H9 (cell line): ENCODE data around the gene MYL6B. TPM values are rescaled to one million over a fixed set of nuclear protein-coding genes. Genes with fewer than 3 reads are reported as not detected.

Experiments used
- DNase-seq: peaks from one replicate; pipeline ENCODE4 v3.0.0-alpha.2; 2017
- H2AFZ ChIP-seq: one replicate; pipeline ENCODE4 v1.6.1; 2013; ENCODE audit warnings: mild to moderate bottlenecking, low read length, control low read depth, moderate library complexity
- H2AK5ac ChIP-seq: 2 replicates; pipeline ENCODE4 v1.6.1; 2013; ENCODE audit warnings: low read length, control low read depth, mixed read lengths; ENCODE audit not compliant: insufficient read length
- H2BK120ac ChIP-seq: one replicate; pipeline ENCODE4 v1.6.1; 2013; ENCODE audit warnings: low read depth, mild to moderate bottlenecking, low read length, control low read depth, inconsistent platforms; ENCODE audit not compliant: poor library complexity, severe bottlenecking
- H2BK12ac ChIP-seq: 2 replicates; pipeline ENCODE4 v1.6.1; 2013; ENCODE audit warnings: low read length, control low read depth, mixed read lengths, low read depth; ENCODE audit not compliant: insufficient read length
- H2BK15ac ChIP-seq: 2 replicates; pipeline ENCODE4 v1.6.1; 2013; ENCODE audit warnings: low read depth, low read length, control low read depth
- H2BK20ac ChIP-seq: one replicate; pipeline ENCODE4 v1.6.1; 2013; ENCODE audit warnings: low read depth, mild to moderate bottlenecking, low read length, control low read depth, inconsistent platforms; ENCODE audit not compliant: poor library complexity, severe bottlenecking
- H2BK5ac ChIP-seq: 2 replicates; pipeline ENCODE4 v1.6.1; 2013; ENCODE audit warnings: low read length, control low read depth, mixed read lengths; ENCODE audit not compliant: insufficient read length
- H3K14ac ChIP-seq: 2 replicates; pipeline ENCODE4 v1.6.1; 2013; ENCODE audit warnings: low read length, control low read depth; ENCODE audit not compliant: insufficient read depth
- H3K18ac ChIP-seq: 2 replicates; pipeline ENCODE4 v1.6.1; 2013; ENCODE audit warnings: low read depth, mild to moderate bottlenecking, mixed read lengths, low read length, control low read depth; ENCODE audit not compliant: insufficient read length
- H3K23ac ChIP-seq: 2 replicates; pipeline ENCODE4 v1.6.1; 2013; ENCODE audit warnings: low read length, control low read depth, mixed read lengths, low read depth; ENCODE audit not compliant: insufficient read length
- H3K23me2 ChIP-seq: 2 replicates; pipeline ENCODE4 v1.6.1; 2013; ENCODE audit warnings: low read depth, mild to moderate bottlenecking, mixed read lengths, low read length, control low read depth; ENCODE audit not compliant: insufficient read length, poor library complexity, severe bottlenecking
- H3K27ac ChIP-seq: 2 replicates; pipeline ENCODE4 v1.5.1; 2013; ENCODE audit warnings: low read length, control low read depth, mixed read lengths, low read depth; ENCODE audit not compliant: insufficient read length
- H3K27me3 ChIP-seq: 2 replicates; pipeline ENCODE4 v1.6.1; 2013; ENCODE audit warnings: low read length, control low read depth, inconsistent platforms; ENCODE audit not compliant: insufficient read depth
- H3K4ac ChIP-seq: 2 replicates; pipeline ENCODE4 v1.6.1; 2013; ENCODE audit warnings: low read depth, mild to moderate bottlenecking, control low read depth, inconsistent platforms, low read length, moderate library complexity
- H3K4me1 ChIP-seq: 2 replicates; pipeline ENCODE4 v1.6.1; 2013; ENCODE audit warnings: low read length, control low read depth, inconsistent platforms; ENCODE audit not compliant: insufficient read depth
- H3K4me2 ChIP-seq: 2 replicates; pipeline ENCODE4 v1.6.1; 2013; ENCODE audit warnings: low read length, control low read depth, mixed read lengths; ENCODE audit not compliant: insufficient read length, insufficient read depth
- H3K56ac ChIP-seq: 2 replicates; pipeline ENCODE4 v1.6.1; 2013; ENCODE audit warnings: low read depth, mild to moderate bottlenecking, mixed read lengths, low read length, control low read depth; ENCODE audit not compliant: insufficient read length
- H3K79me1 ChIP-seq: 2 replicates; pipeline ENCODE4 v1.6.1; 2013; ENCODE audit warnings: low read depth, mild to moderate bottlenecking, moderate library complexity, low read length, control low read depth, inconsistent platforms; ENCODE audit not compliant: insufficient read depth, poor library complexity, severe bottlenecking
- H3K79me2 ChIP-seq: 2 replicates; pipeline ENCODE4 v1.6.1; 2013; ENCODE audit warnings: low read length, control low read depth, inconsistent platforms; ENCODE audit not compliant: insufficient read depth
- H3K9ac ChIP-seq: 2 replicates; pipeline ENCODE4 v1.6.1; 2013; ENCODE audit warnings: low read length, control low read depth, mixed read lengths; ENCODE audit not compliant: insufficient read length; ENCODE audit errors: extremely low read depth
- H3K9me3 ChIP-seq: one replicate; pipeline ENCODE4 v1.6.1; 2013; ENCODE audit warnings: low read depth, low read length, inconsistent platforms; ENCODE audit not compliant: control insufficient read depth
- H3T11ph ChIP-seq: one replicate; pipeline ENCODE4 v1.6.1; 2013; ENCODE audit warnings: mild to moderate bottlenecking, low read length, control low read depth, inconsistent platforms
- H4K20me1 ChIP-seq: one replicate; pipeline ENCODE4 v1.6.1; 2013; ENCODE audit not compliant: control insufficient read depth, insufficient read length, insufficient read depth
- H4K5ac ChIP-seq: 2 replicates; pipeline ENCODE4 v1.6.1; 2013; ENCODE audit warnings: low read depth, mild to moderate bottlenecking, mixed read lengths, low read length, control low read depth; ENCODE audit not compliant: insufficient read length
- H4K8ac ChIP-seq: replicated peaks from 2 replicates; pipeline ENCODE4 v1.6.1; 2013; ENCODE audit warnings: low read length, control low read depth, mixed read lengths, low read depth; ENCODE audit not compliant: insufficient read length
- H4K91ac ChIP-seq: 2 replicates; pipeline ENCODE4 v1.6.1; 2013; ENCODE audit warnings: low read depth, mild to moderate bottlenecking, moderate library complexity, mixed read lengths, low read length, control low read depth; ENCODE audit not compliant: insufficient read length
- H3K27ac Mint-ChIP-seq, 3 experiments: 2 replicates in 2 of 3; 3 replicates in 1 of 3; pipeline ENCODE4 v1.8.0; 2020 to 2021; ENCODE audit warnings: mixed read lengths in 3 of 3, mild to moderate bottlenecking in 1 of 3, moderate library complexity in 1 of 3
- H3K27me3 Mint-ChIP-seq: 2 replicates; pipeline ENCODE4 v1.8.0; 2021; ENCODE audit warnings: low read depth, mild to moderate bottlenecking, moderate library complexity, mixed read lengths
- H3K36me3 Mint-ChIP-seq, 3 experiments: 2 replicates in 2 of 3; 3 replicates in 1 of 3; pipeline ENCODE4 v1.8.0; 2020 to 2021; ENCODE audit warnings: low read depth in 3 of 3, mixed read lengths in 3 of 3; ENCODE audit not compliant: insufficient read depth in 1 of 3
- H3K4me1 Mint-ChIP-seq, 2 experiments: 2 replicates each; pipeline ENCODE4 v1.8.0; 2020; ENCODE audit warnings: mixed read lengths in 2 of 2
- H3K4me3 Mint-ChIP-seq, 2 experiments: 2 replicates in 1 of 2; 3 replicates in 1 of 2; pipeline ENCODE4 v1.8.0; 2020 to 2021; ENCODE audit warnings: mild to moderate bottlenecking in 2 of 2, mixed read lengths in 2 of 2, moderate library complexity in 1 of 2
- H3K9me3 Mint-ChIP-seq, 2 experiments: 2 replicates in 1 of 2; 3 replicates in 1 of 2; pipeline ENCODE4 v1.8.0; 2020; ENCODE audit warnings: mild to moderate bottlenecking in 2 of 2, mixed read lengths in 2 of 2, moderate library complexity in 1 of 2
- WGBS: extraction: QIAGEN DNeasy Blood & Tissue Kit; methylation state at CpG from one replicate; pipeline ENCODE4 v1.1.7; 2013; ENCODE audit warnings: missing lambda C conversion rate, low lambda C conversion rate, mixed read lengths; ENCODE audit not compliant: insufficient read length; ENCODE audit errors: extremely low coverage; 5-methylcytosine and 5-hydroxymethylcytosine counted together
- total RNA-seq: library from RNA; stranded (reverse); gene quantifications from 2 replicates; pipeline ENCODE4 v1.2.1, GENCODE V29; 2021
- TF ChIP-seq, protein P1 (sequence below): fragments of 200-600 bp; sonication (generic); conservative IDR thresholded peaks from 3 replicates; pipeline ENCODE4 v1.8.0; 2021; ENCODE audit warnings: antibody characterized with exemption, mild to moderate bottlenecking

The MYL6B gene
- total RNA-seq, 1 experiment from 2014 or later: 165 TPM

DNA sequence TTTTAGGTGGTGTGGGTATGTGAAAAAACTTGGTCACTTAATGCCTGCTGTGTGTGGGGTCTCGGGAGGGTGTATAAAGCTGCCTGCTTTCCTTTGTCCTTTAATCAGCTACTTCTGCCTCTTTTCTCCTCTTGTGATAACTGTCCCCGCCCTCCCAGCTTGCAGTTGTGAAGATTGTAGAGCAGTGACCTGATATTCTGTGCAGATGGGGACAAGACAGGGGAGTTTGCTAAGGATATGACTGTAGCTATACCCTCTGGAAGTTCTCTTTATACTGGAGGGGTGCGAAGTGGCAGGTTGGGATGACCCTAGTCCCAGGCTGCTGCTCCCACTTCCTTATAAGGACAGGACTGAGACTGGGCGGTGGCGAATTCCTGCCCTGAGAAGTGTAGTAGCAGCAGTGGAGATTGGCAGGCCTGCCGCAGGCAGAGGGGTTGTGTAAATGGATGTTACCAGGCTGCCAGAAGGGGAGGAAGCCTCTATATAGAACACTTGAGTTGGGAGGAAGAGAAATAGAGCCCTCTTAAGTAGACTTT, 6.6 kb downstream of the MYL6B start:
- Mint-ChIP-seq H3K36me3 (peaks cover 64 to 76% (median 70%) of the 10 kb centered on the region in 3 experiments), H3K27ac (peak overlapping the region; percentile 96 to 98 (median 97)), H3K27me3 (peaks cover 10% of the 10 kb centered on the region; the same call in 1 of the 2 replicates), H3K9me3 (peaks cover 0 to 4% of the 10 kb centered on the region in 2 experiments; a peak in 3 of 5 replicates), H3K4me3 (peak overlapping the region; percentile 93 to 96), H3K4me1 (peaks cover 53 to 71% of the 10 kb centered on the region in 2 experiments)
- H3K4me2 ChIP-seq: peak overlapping the region; percentile 80
- no peak overlapping the region for H2BK12ac ChIP-seq
- peak overlapping the region; percentile 81 for H3K18ac ChIP-seq
- peaks cover 2% of the 10 kb centered on the region for H3K79me1 ChIP-seq
- H3K4ac ChIP-seq: no peak overlapping the region; the same call in 1 of the 2 replicates
- peak overlapping the region; percentile 3 for H3K27ac ChIP-seq
- no peak overlapping the region for H3K56ac ChIP-seq
- no peak overlapping the region for H2BK20ac ChIP-seq
- peaks cover 3% of the 10 kb centered on the region; the same call in 1 of the 2 replicates for H3K79me2 ChIP-seq
- H3K9ac ChIP-seq: peak overlapping the region; percentile 98
- H3K4me1 ChIP-seq: peaks cover 5% of the 10 kb centered on the region; the same call in 1 of the 2 replicates
- no peak overlapping the region for H2AK5ac ChIP-seq
- no peak overlapping the region for H4K5ac ChIP-seq
- H3K14ac ChIP-seq: peak overlapping the region; percentile 92; the same call in 1 of the 2 replicates
- DNase-seq: peak; percentile 86
- no peak overlapping the region for H3T11ph ChIP-seq
- H2BK120ac ChIP-seq: no peak overlapping the region
- H3K27me3 ChIP-seq: no peaks in the 10 kb centered on the region
- peaks cover 15% of the 10 kb centered on the region for H3K23me2 ChIP-seq
- H2BK5ac ChIP-seq: no peak overlapping the region
- TF ChIP-seq, protein P1, sequence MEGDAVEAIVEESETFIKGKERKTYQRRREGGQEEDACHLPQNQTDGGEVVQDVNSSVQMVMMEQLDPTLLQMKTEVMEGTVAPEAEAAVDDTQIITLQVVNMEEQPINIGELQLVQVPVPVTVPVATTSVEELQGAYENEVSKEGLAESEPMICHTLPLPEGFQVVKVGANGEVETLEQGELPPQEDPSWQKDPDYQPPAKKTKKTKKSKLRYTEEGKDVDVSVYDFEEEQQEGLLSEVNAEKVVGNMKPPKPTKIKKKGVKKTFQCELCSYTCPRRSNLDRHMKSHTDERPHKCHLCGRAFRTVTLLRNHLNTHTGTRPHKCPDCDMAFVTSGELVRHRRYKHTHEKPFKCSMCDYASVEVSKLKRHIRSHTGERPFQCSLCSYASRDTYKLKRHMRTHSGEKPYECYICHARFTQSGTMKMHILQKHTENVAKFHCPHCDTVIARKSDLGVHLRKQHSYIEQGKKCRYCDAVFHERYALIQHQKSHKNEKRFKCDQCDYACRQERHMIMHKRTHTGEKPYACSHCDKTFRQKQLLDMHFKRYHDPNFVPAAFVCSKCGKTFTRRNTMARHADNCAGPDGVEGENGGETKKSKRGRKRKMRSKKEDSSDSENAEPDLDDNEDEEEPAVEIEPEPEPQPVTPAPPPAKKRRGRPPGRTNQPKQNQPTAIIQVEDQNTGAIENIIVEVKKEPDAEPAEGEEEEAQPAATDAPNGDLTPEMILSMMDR: no peak
- no peak overlapping the region for H2BK15ac ChIP-seq
- no CpG with 5 or more reads among the region's 6 CpGs for WGBS
- no peak overlapping the region for H4K8ac ChIP-seq
- H4K20me1 ChIP-seq: no peaks in the 10 kb centered on the region
- no peak overlapping the region for H3K23ac ChIP-seq
- no peak overlapping the region for H4K91ac ChIP-seq
- H3K9me3 ChIP-seq: no peaks in the 10 kb centered on the region
- H2AFZ ChIP-seq: no peak overlapping the region
